A549 (cell line): ENCODE measurements around the gene PSMB9. TPM values are rescaled to one million over a fixed set of nuclear protein-coding genes. Genes with fewer than 3 reads are reported as not detected.

Experiments used
- ATAC-seq, 2 experiments: fragments of 200-7000 bp in 1 of 2; fragments of >200 bp in 1 of 2; cut with Nextera tagmentation in 1 of 2; cut with Tn5 transposase in 1 of 2; 3 replicates each; pipeline versions ENCODE4 v1.8.0 to v1.9.1; 2018 to 2020; ENCODE audit warnings: mild to moderate bottlenecking in 1 of 2, moderate library complexity in 1 of 2
- CTCF ChIA-PET: fragments of 300-600 bp; sonication (Branson Sonifier 250); formaldehyde crosslinking; extraction: SDS; loops from one replicate; lab custom pipeline; 2021; ENCODE audit warnings: antibody characterized with exemption, inconsistent platforms; lab: Yijun Ruan, JAX
- POLR2A ChIA-PET: fragments of 350-600 bp; formaldehyde crosslinking; extraction: SDS; loops from one replicate; lab custom pipeline; 2021; ENCODE audit warnings: antibody characterized with exemption, inconsistent platforms; lab: Yijun Ruan, JAX
- DNase-seq, 2 experiments: peaks; one replicate each; pipeline versions ENCODE4 v3.0.0 to v3.0.0-alpha.2; 2011 to 2016; ENCODE audit warnings: low read depth in 1 of 2, low spot score in 1 of 2
- FAIRE-seq: peaks from 2 replicates; lab custom pipeline; 2011; peaks lifted over from hg19 to GRCh38; lab: Jason Lieb, UNC
- H3K27ac ChIP-seq, 2 experiments: fragments of >200 bp; sonication (Bioruptor Twin); formaldehyde crosslinking; 3 replicates each; pipeline ENCODE4 v1.5.1; 2016 to 2017
- H3K4me1 ChIP-seq: fragments of >200 bp; sonication (Bioruptor Twin); formaldehyde crosslinking; 3 replicates; pipeline ENCODE4 v1.6.1; 2016
- H3K4me2 ChIP-seq: fragments of >200 bp; sonication (Bioruptor Twin); formaldehyde crosslinking; 3 replicates; pipeline ENCODE4 v1.6.1; 2016
- H3K4me3 ChIP-seq: fragments of >200 bp; sonication (Bioruptor Twin); formaldehyde crosslinking; 3 replicates; pipeline ENCODE4 v1.5.1; 2016
- H3K9me3 ChIP-seq: fragments of >200 bp; sonication (Bioruptor Twin); formaldehyde crosslinking; 3 replicates; pipeline ENCODE4 v1.6.1; 2016
- BHLHE40 ChIP-seq: IDR thresholded peaks from 2 replicates; pipeline ENCODE4 v1.6.1; 2012; ENCODE audit warnings: low read depth, low read length, inconsistent platforms
- CBX2 ChIP-seq: fragments of 200-600 bp; sonication (generic); IDR thresholded peaks from 2 replicates; pipeline ENCODE4 v1.6.1; 2016; ENCODE audit warnings: low read depth, mild to moderate bottlenecking, borderline replicate concordance
- CHD4 ChIP-seq: fragments of 200-600 bp; sonication (generic); IDR thresholded peaks from 2 replicates; pipeline ENCODE4 v1.6.1; 2016; ENCODE audit warnings: antibody characterized with exemption, mild to moderate bottlenecking, borderline replicate concordance
- CTCF ChIP-seq: fragments of >200 bp; sonication (Bioruptor Twin); formaldehyde crosslinking; IDR thresholded peaks from 3 replicates; pipeline ENCODE4 v1.5.1; 2016
- E2F6 ChIP-seq: IDR thresholded peaks from 2 replicates; pipeline ENCODE4 v1.6.1; 2012; ENCODE audit warnings: low read depth, borderline replicate concordance
- EHMT2 ChIP-seq: fragments of 200-600 bp; sonication (generic); IDR thresholded peaks from 2 replicates; pipeline ENCODE4 v1.6.1; 2016; ENCODE audit warnings: antibody characterized with exemption, low read depth, mild to moderate bottlenecking, moderate library complexity
- ESRRA ChIP-seq: fragments of 150-350 bp; IDR thresholded peaks from 2 replicates; pipeline ENCODE4 v1.6.1; 2014; ENCODE audit warnings: mild to moderate bottlenecking, low read length, borderline replicate concordance
- HDAC2 ChIP-seq: fragments of 200-600 bp; sonication (generic); IDR thresholded peaks from 2 replicates; pipeline ENCODE4 v1.6.1; 2016
- HEYL ChIP-seq: fragments of 250-450 bp; sonication (Bioruptor Pico); IDR thresholded peaks from 2 replicates; pipeline ENCODE4 v1.8.0; 2021; ENCODE audit warnings: mild to moderate bottlenecking, moderate library complexity
- HOXA7 ChIP-seq: fragments of 250-450 bp; sonication (Bioruptor Pico); IDR thresholded peaks from 2 replicates; pipeline ENCODE4 v1.5.0; 2020; ENCODE audit warnings: mild to moderate bottlenecking, moderate library complexity
- HOXB13 ChIP-seq: fragments of 250-450 bp; sonication (Bioruptor Pico); IDR thresholded peaks from 2 replicates; pipeline ENCODE4 v1.5.0; 2020; ENCODE audit warnings: low read depth, mild to moderate bottlenecking, moderate library complexity
- JUN ChIP-seq, 2 experiments: fragments of >200 bp; sonication (Bioruptor Twin); formaldehyde crosslinking; IDR thresholded peaks; 2 replicates in 1 of 2; 3 replicates in 1 of 2; pipeline ENCODE4 v1.6.1; 2016 to 2017
- KDM1A ChIP-seq: fragments of 200-600 bp; sonication (generic); IDR thresholded peaks from 2 replicates; pipeline ENCODE4 v1.6.1; 2016; ENCODE audit warnings: low read depth, mild to moderate bottlenecking
- MYC ChIP-seq: IDR thresholded peaks from 2 replicates; pipeline ENCODE4 v1.6.1; 2012; ENCODE audit warnings: mild to moderate bottlenecking, inconsistent platforms, low read length, improper control_type of control experiment, borderline replicate concordance
- NFE2L2 ChIP-seq: fragments of 150-350 bp; conservative IDR thresholded peaks from 2 replicates; pipeline ENCODE4 v1.6.1; 2014; ENCODE audit warnings: low read length
- NPAS2 ChIP-seq: fragments of 250-450 bp; sonication (Bioruptor Pico); IDR thresholded peaks from 2 replicates; pipeline ENCODE4 v1.8.0; 2022; ENCODE audit warnings: mild to moderate bottlenecking, moderate library complexity, borderline replicate concordance
- NR3C1 ChIP-seq: fragments of >200 bp; sonication (Bioruptor Twin); formaldehyde crosslinking; IDR thresholded peaks from 3 replicates; pipeline ENCODE4 v1.6.1; 2017
- POLR2A ChIP-seq: IDR thresholded peaks from 2 replicates; pipeline ENCODE4 v1.6.1; 2012; ENCODE audit warnings: mild to moderate bottlenecking, low read length
- RAD21 ChIP-seq, 2 experiments: fragments of >200 bp in 1 of 2; sonication (Bioruptor Twin) in 1 of 2; formaldehyde crosslinking in 1 of 2; IDR thresholded peaks in 1 of 2; conservative IDR thresholded peaks in 1 of 2; 2 replicates in 1 of 2; 3 replicates in 1 of 2; pipeline ENCODE4 v1.6.1; 2012 to 2018; ENCODE audit warnings: inconsistent platforms in 1 of 2
- RARB ChIP-seq: fragments of 250-450 bp; sonication (Bioruptor Pico); IDR thresholded peaks from 2 replicates; pipeline ENCODE4 v1.8.0; 2021; ENCODE audit warnings: mild to moderate bottlenecking, moderate library complexity
- RCOR1 ChIP-seq: fragments of 150-350 bp; IDR thresholded peaks from 2 replicates; pipeline ENCODE4 v1.6.1; 2014; ENCODE audit warnings: antibody characterized with exemption, low read length, low read depth
- RFX5 ChIP-seq: fragments of 450-650 bp; IDR thresholded peaks from 2 replicates; pipeline ENCODE4 v1.7.1; 2014; ENCODE audit warnings: antibody characterized with exemption, mild to moderate bottlenecking, moderate library complexity
- RNF2 ChIP-seq: fragments of 200-600 bp; sonication (generic); IDR thresholded peaks from 2 replicates; pipeline ENCODE4 v1.6.1; 2016; ENCODE audit warnings: low read depth, mild to moderate bottlenecking, antibody characterized with exemption, moderate library complexity, borderline replicate concordance
- ZFP36 ChIP-seq: fragments of 450-650 bp; IDR thresholded peaks from 2 replicates; pipeline ENCODE4 v1.6.1; 2014; ENCODE audit warnings: borderline replicate concordance; ENCODE audit not compliant: partially characterized antibody
- ZNF302 ChIP-seq: fragments of 250-450 bp; sonication (Bioruptor Pico); IDR thresholded peaks from 2 replicates; pipeline ENCODE4 v1.9.0; 2021; ENCODE audit warnings: inconsistent platforms, mild to moderate bottlenecking, moderate library complexity
- WGBS: methylation state at CpG from one replicate; pipeline ENCODE4 v1.1.6; 2017; ENCODE audit errors: missing lambda C conversion rate; 5-methylcytosine and 5-hydroxymethylcytosine counted together
- polyA plus RNA-seq, 4 experiments: library from polyadenylated mRNA; depleted of rRNA in 3 of 4; stranded (reverse); fragments of >200 nt; fragmentation: RNase III in 1 of 4; extraction: RNeasy Plus Mini Kit Qiagen cat#74134 plus additional on column Dnase treatment in 1 of 4; gene quantifications; 2 replicates in 3 of 4; 3 replicates in 1 of 4; pipeline ENCODE4 v1.2.3, GENCODE V29; 2011 to 2017
- TF ChIP-seq, protein P1 (sequence below): fragments of 250-450 bp; sonication (Bioruptor Pico); IDR thresholded peaks from 2 replicates; pipeline ENCODE4 v1.5.0; 2021; ENCODE audit warnings: mild to moderate bottlenecking, moderate library complexity, borderline replicate concordance
- TF ChIP-seq, protein P2 (sequence below): fragments of 250-450 bp; sonication (Bioruptor Pico); IDR thresholded peaks from 2 replicates; pipeline ENCODE4 v1.5.0; 2020; ENCODE audit warnings: low read depth, mild to moderate bottlenecking, moderate library complexity

PSMB9 gene
- polyA plus RNA-seq, 2 of the 4 experiments (the other 2 are of a cell fraction) = 9.2 to 12.5 TPM

DNA sequence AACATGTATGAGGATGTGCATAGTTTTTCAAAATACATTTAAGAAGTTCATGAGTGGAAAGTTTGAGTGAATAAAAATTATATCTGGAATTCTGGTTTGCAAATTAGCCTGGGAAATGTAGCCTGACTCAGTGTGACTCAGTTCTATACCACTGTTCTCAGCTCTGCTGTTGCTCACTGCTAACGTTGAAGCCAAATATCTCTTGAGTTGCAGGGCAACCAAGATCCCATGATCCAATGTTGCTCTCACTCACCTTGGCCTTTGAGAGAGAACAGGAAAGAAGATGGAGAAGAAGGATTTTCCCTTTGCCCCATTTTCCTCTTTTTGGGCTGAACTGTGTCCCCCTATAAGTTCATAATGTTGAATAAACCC is 28.9 kb downstream of the PSMB9 start:
- Histone ChIP-seq H3K9me3 (no peaks in the 10 kb centered on the region), H3K4me3 (no peak overlapping the region), H3K4me1 (peaks cover 16% of the 10 kb centered on the region), H3K27ac (no peak overlapping the region), H3K4me2 (no peak overlapping the region)
- no peak for DNase-seq
- no peak for ATAC-seq
- no peak for TF ChIP-seq HDAC2
- TF ChIP-seq RARB (CRISPR knock-in tag) = no peak
- no peak for TF ChIP-seq NR3C1
- TF ChIP-seq RFX5 = no peak
- no peak for TF ChIP-seq ESRRA
- no peak for TF ChIP-seq HOXB13 (CRISPR knock-in tag)
- TF ChIP-seq E2F6 = no peak
- TF ChIP-seq RNF2 = no peak
- TF ChIP-seq, protein P1, sequence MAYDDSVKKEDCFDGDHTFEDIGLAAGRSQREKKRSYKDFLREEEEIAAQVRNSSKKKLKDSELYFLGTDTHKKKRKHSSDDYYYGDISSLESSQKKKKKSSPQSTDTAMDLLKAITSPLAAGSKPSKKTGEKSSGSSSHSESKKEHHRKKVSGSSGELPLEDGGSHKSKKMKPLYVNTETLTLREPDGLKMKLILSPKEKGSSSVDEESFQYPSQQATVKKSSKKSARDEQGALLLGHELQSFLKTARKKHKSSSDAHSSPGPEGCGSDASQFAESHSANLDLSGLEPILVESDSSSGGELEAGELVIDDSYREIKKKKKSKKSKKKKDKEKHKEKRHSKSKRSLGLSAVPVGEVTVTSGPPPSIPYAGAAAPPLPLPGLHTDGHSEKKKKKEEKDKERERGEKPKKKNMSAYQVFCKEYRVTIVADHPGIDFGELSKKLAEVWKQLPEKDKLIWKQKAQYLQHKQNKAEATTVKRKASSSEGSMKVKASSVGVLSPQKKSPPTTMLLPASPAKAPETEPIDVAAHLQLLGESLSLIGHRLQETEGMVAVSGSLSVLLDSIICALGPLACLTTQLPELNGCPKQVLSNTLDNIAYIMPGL = no peak
- TF ChIP-seq RAD21 (conservative IDR thresholded peaks at IDR 0.05 in 1 of 2, IDR thresholded peaks at IDR 0.05 in 1 of 2) = no peak
- TF ChIP-seq BHLHE40 = no peak
- TF ChIP-seq HEYL (CRISPR knock-in tag) = no peak
- TF ChIP-seq NFE2L2 = no peak
- TF ChIP-seq KDM1A = no peak
- no peak for TF ChIP-seq EHMT2
- TF ChIP-seq ZNF302 (CRISPR knock-in tag) = no peak
- no peak for TF ChIP-seq CHD4
- no peak for TF ChIP-seq CTCF
- TF ChIP-seq CBX2 = no peak
- TF ChIP-seq HOXA7 (CRISPR knock-in tag) = no peak
- ChIA-PET CTCF (interaction anchor here (0.9 to 5.3 kb wide), 6 partner anchors 15 to 103 kb away, joined by 3 to 37 read pairs (median 4); partner anchors contain the start of genes HLA-DMA and TAP2), POLR2A (interaction anchor here (1.2 kb wide), 1 partner anchor 89 kb away, joined by 3 read pairs; no protein-coding TSS in a partner anchor)
- FAIRE-seq = no peak
- 9% methylated on average over 1 of the region's 1 CpG for WGBS

GRCh38 chr6:32883789-32884188 is 29.8 kb downstream of the PSMB9 start:
- FAIRE-seq = no peak
- H3K4me1 ChIP-seq = peaks cover 16% of the 10 kb centered on the region
- 36% methylated on average over 5 of the region's 5 CpGs for WGBS
- H3K4me3 ChIP-seq = no peak overlapping the region
- CTCF ChIA-PET = interaction anchor here (0.8 to 5.3 kb wide), 2 partner anchors 16 to 102 kb away, joined by 3 to 37 read pairs; no protein-coding TSS in a partner anchor
- DNase-seq = no peak
- no peaks in the 10 kb centered on the region for H3K9me3 ChIP-seq
- TF ChIP-seq E2F6 (no peak), JUN (IDR thresholded peaks at IDR 0.05) (no peak), HOXB13 (CRISPR knock-in tag) (no peak), RCOR1 (no peak), HDAC2 (no peak), MYC (no peak), RNF2 (no peak), EHMT2 (no peak), KDM1A (no peak), ZFP36 (no peak), NPAS2 (CRISPR knock-in tag) (no peak), CBX2 (no peak), POLR2A (no peak)
- TF ChIP-seq, protein P2, sequence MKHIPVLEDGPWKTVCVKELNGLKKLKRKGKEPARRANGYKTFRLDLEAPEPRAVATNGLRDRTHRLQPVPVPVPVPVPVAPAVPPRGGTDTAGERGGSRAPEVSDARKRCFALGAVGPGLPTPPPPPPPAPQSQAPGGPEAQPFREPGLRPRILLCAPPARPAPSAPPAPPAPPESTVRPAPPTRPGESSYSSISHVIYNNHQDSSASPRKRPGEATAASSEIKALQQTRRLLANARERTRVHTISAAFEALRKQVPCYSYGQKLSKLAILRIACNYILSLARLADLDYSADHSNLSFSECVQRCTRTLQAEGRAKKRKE (CRISPR knock-in tag) = no peak
- H3K4me2 ChIP-seq = no peak overlapping the region
- no peak overlapping the region for H3K27ac ChIP-seq
- POLR2A ChIA-PET = no interaction called here
- ATAC-seq = no peak; a peak in 1 of 6 replicates
